ENCODE measurements around the gene COPB2. TPM values are rescaled to one million over a fixed set of nuclear protein-coding genes. Genes with fewer than 3 reads are reported as not detected.

COPB2 gene
- total and polyA plus RNA-seq, 2 donors (not counting 3 experiments of a cell fraction or from before 2014, with no cell fraction given) = 72.1 to 146 TPM

DNA sequence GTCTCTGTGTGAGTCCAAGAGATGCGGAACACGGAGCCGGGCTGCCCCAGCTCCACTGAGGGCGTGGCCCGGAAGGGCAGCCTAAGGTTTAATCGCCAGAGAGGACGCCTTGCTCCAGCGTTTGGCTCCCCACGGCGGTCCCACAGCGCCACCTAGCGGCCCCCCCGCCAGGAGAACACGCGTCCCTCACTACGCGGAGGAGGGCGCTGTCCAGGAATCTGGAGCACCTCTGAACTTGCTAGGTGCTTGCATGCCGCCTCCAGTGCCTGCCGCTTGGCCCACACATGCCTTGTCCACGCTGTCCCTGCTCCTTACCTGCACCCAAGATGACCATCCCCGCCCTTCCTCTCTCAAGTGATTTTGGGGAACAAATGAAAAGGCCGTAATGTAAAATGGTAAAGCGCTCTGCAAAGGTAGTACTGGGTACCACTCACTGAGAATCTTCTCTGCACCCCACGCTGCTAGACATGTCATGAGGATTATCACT, 60.0 kb downstream of the COPB2 start:
- peaks cover 3% of the 10 kb centered on the region for H3K4me1 ChIP-seq (ENCODE audit: control insufficient read depth, extremely low read depth, insufficient read depth, low read length)
- intact Hi-C loops (cut with micrococcal nuclease) = loop anchor here (1.0 to 2.0 kb wide), 5 partner anchors 220 to 912 kb away; partner anchors contain the start of gene CEP70
- peak overlapping the region; percentile 23 for H3K4me2 ChIP-seq (ENCODE audit: insufficient read depth, low read length)
- H3K79me2 ChIP-seq (ENCODE audit: control insufficient read depth, insufficient read depth, low read length) = no peaks in the 10 kb centered on the region
- FAIRE-seq = peak; percentile 64
- H4K20me1 ChIP-seq (replicated peaks; ENCODE audit: control insufficient read depth, extremely low read depth, insufficient read depth, low read length) = no peaks in the 10 kb centered on the region
- peak overlapping the region; percentile 65 for H2AFZ ChIP-seq (ENCODE audit: low read depth, low read length)
- peaks cover 2 to 15% of the 10 kb centered on the region in 2 experiments for H3K27me3 ChIP-seq (ENCODE audit: control insufficient read depth in 2 of 2, insufficient read depth in 2 of 2, low read length in 2 of 2)
- DNase-seq (ENCODE audit: low read depth, low spot score) = peak; percentile 74
- H3K9ac ChIP-seq (replicated peaks; ENCODE audit: extremely low read depth, insufficient read depth, low read length) = no peak overlapping the region
- dilution Hi-C loops (cut with MboI; ENCODE audit: extremely low pct_ligation_motif_present, low sequenced_read_pairs) = no loop called here
- H3K27ac ChIP-seq (ENCODE audit: insufficient read depth, low read depth, low read length) = no peak overlapping the region
- POLR2A ChIA-PET = no interaction called here
- no TSS peak for BruUV-seq (replicated peaks)
- H3K36me3 ChIP-seq (ENCODE audit: control insufficient read depth in 2 of 2, extremely low read depth in 1 of 2, insufficient read depth in 2 of 2, low read length in 2 of 2) = no peaks in the 10 kb centered on the region
- TF ChIP-seq CTCF (IDR thresholded peaks at IDR 0.05; ENCODE audit: extremely low read depth in 1 of 2, insufficient read depth in 1 of 2, low read depth in 1 of 2, low read length in 2 of 2) (peak; percentile 99), POLR2A (IDR thresholded peaks at IDR 0.05; ENCODE audit: low read depth, low read length) (no peak), EZH2 (IDR thresholded peaks at IDR 0.05; ENCODE audit: borderline replicate concordance, low read depth, low read length, severe bottlenecking) (peak; percentile 30)
- CTCF ChIA-PET = interaction anchor here (0.6 to 5.4 kb wide), 17 partner anchors 10 to 999 kb away, joined by 3 to 140 read pairs (median 4); partner anchors contain the start of gene CEP70
- no peak overlapping the region for H3K4me3 ChIP-seq (replicated peaks in 1 of 3; ENCODE audit: insufficient read depth in 1 of 3, low read depth in 1 of 3, low read length in 3 of 3)
- no peaks in the 10 kb centered on the region for H3K9me1 ChIP-seq (replicated peaks; ENCODE audit: control insufficient read depth, extremely low read depth, insufficient read depth, low read length)
- H3K9me3 ChIP-seq (replicated peaks; ENCODE audit: control insufficient read depth, insufficient read depth, low read length) = no peaks in the 10 kb centered on the region

DNA sequence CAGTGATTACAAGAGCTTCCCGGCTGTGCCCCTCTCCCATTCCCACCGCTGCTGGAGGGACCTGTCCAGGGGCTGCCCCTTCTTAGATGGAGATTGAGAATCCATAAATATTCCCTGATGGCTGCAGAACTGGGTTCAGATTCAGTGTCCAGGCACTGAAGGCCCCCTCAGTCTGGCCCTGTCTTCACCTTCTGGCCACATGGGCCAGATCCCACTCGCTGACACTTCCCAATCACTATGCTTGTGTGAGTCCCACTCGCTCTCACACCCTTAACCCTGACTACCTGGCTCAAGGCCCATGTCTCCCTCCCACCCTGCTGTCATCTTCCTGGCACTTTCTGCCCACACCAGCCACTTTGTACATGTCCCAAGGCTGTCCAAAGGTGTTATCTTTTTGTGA, 61.1 kb downstream of the COPB2 start:
- peaks cover 2 to 15% of the 10 kb centered on the region in 2 experiments for H3K27me3 ChIP-seq (ENCODE audit: control insufficient read depth in 2 of 2, insufficient read depth in 2 of 2, low read length in 2 of 2)
- FAIRE-seq = no peak
- no peaks in the 10 kb centered on the region for H3K36me3 ChIP-seq (ENCODE audit: control insufficient read depth in 2 of 2, extremely low read depth in 1 of 2, insufficient read depth in 2 of 2, low read length in 2 of 2)
- dilution Hi-C loops (cut with MboI; ENCODE audit: extremely low pct_ligation_motif_present, low sequenced_read_pairs) (no loop called here), intact Hi-C loops (cut with micrococcal nuclease) (loop anchor here (2.0 kb wide), 1 partner anchor 392 kb away; no protein-coding TSS in a partner anchor)
- no TSS peak for BruUV-seq (replicated peaks)
- no peaks in the 10 kb centered on the region for H4K20me1 ChIP-seq (replicated peaks; ENCODE audit: control insufficient read depth, extremely low read depth, insufficient read depth, low read length)
- ChIA-PET CTCF (interaction anchor here (0.6 to 5.4 kb wide), 14 partner anchors 9 to 913 kb away, joined by 3 to 140 read pairs (median 5); partner anchors contain the start of gene CEP70), POLR2A (no interaction called here)
- no peaks in the 10 kb centered on the region for H3K9me1 ChIP-seq (replicated peaks; ENCODE audit: control insufficient read depth, extremely low read depth, insufficient read depth, low read length)
- H3K4me2 ChIP-seq (ENCODE audit: insufficient read depth, low read length) = no peak overlapping the region
- H3K4me3 ChIP-seq (replicated peaks in 1 of 3; ENCODE audit: insufficient read depth in 1 of 3, low read depth in 1 of 3, low read length in 3 of 3) = no peak overlapping the region
- H2AFZ ChIP-seq (ENCODE audit: low read depth, low read length) = no peak overlapping the region
- no peaks in the 10 kb centered on the region for H3K9me3 ChIP-seq (replicated peaks; ENCODE audit: control insufficient read depth, insufficient read depth, low read length)
- no peak overlapping the region for H3K9ac ChIP-seq (replicated peaks; ENCODE audit: extremely low read depth, insufficient read depth, low read length)
- peaks cover 3% of the 10 kb centered on the region for H3K4me1 ChIP-seq (ENCODE audit: control insufficient read depth, extremely low read depth, insufficient read depth, low read length)
- DNase-seq (ENCODE audit: low read depth, low spot score) = no peak
- no peak overlapping the region for H3K27ac ChIP-seq (ENCODE audit: insufficient read depth, low read depth, low read length)
- TF ChIP-seq EZH2 (IDR thresholded peaks at IDR 0.05; ENCODE audit: borderline replicate concordance, low read depth, low read length, severe bottlenecking) (no peak), MYC (IDR thresholded peaks at IDR 0.05; ENCODE audit: low read depth, low read length) (no peak), CTCF (IDR thresholded peaks at IDR 0.05; ENCODE audit: extremely low read depth in 1 of 2, insufficient read depth in 1 of 2, low read depth in 1 of 2, low read length in 2 of 2) (no peak), JUN (IDR thresholded peaks at IDR 0.05; ENCODE audit: borderline replicate concordance, insufficient read depth, insufficient read length, low read depth) (no peak), MAX (IDR thresholded peaks at IDR 0.05; ENCODE audit: insufficient read depth, insufficient read length) (no peak), POLR2A (IDR thresholded peaks at IDR 0.05; ENCODE audit: low read depth, low read length) (no peak), POLR2AphosphoS5 (IDR thresholded peaks at IDR 0.05; ENCODE audit: insufficient read depth, low read depth, low read length) (no peak), GATA2 (IDR thresholded peaks at IDR 0.05; ENCODE audit: insufficient read depth, insufficient read length, low read depth, low read length) (no peak), FOS (IDR thresholded peaks at IDR 0.05; ENCODE audit: borderline replicate concordance, insufficient read depth, low read length) (no peak)
- no peaks in the 10 kb centered on the region for H3K79me2 ChIP-seq (ENCODE audit: control insufficient read depth, insufficient read depth, low read length)
